GM23338 (cell line): ENCODE results near the gene UBE2I.

Experiments used
- EZH2 ChIP-seq: fragments of 200-600 bp; sonication (generic); IDR thresholded peaks from one replicate; pipeline ENCODE4 v1.8.0; 2017; ENCODE audit warnings: antibody characterized with exemption, mild to moderate bottlenecking, low read depth; ENCODE audit not compliant: unreplicated experiment
- TF ChIP-seq, protein P1 (sequence below): IDR thresholded peaks from one replicate; pipeline ENCODE4 v1.6.1; 2018; ENCODE audit warnings: antibody characterized with exemption; ENCODE audit not compliant: unreplicated experiment

DNA sequence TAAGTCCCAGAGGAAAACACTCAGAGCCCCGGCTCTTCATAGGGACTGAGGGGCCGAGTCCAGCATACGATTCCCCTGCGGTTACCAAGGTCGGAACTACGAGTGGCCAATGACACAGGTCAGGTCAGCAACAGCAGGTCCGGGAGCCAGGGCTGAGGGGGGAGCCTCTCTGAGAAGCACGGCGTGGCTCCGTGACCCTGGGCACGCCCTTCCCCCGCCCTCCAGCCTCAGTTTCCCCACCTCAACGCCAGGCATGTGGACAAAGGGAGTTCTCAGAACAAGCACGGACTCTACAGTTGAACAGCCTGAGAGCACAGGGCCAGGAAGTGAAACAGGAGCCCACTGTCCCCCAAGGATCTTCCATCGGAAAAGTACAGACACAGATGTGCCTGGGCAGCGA lies 27.9 kb upstream of the UBE2I start:
- TF ChIP-seq, protein P1, sequence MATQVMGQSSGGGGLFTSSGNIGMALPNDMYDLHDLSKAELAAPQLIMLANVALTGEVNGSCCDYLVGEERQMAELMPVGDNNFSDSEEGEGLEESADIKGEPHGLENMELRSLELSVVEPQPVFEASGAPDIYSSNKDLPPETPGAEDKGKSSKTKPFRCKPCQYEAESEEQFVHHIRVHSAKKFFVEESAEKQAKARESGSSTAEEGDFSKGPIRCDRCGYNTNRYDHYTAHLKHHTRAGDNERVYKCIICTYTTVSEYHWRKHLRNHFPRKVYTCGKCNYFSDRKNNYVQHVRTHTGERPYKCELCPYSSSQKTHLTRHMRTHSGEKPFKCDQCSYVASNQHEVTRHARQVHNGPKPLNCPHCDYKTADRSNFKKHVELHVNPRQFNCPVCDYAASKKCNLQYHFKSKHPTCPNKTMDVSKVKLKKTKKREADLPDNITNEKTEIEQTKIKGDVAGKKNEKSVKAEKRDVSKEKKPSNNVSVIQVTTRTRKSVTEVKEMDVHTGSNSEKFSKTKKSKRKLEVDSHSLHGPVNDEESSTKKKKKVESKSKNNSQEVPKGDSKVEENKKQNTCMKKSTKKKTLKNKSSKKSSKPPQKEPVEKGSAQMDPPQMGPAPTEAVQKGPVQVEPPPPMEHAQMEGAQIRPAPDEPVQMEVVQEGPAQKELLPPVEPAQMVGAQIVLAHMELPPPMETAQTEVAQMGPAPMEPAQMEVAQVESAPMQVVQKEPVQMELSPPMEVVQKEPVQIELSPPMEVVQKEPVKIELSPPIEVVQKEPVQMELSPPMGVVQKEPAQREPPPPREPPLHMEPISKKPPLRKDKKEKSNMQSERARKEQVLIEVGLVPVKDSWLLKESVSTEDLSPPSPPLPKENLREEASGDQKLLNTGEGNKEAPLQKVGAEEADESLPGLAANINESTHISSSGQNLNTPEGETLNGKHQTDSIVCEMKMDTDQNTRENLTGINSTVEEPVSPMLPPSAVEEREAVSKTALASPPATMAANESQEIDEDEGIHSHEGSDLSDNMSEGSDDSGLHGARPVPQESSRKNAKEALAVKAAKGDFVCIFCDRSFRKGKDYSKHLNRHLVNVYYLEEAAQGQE: no peak
- TF ChIP-seq EZH2: no peak
